HEK293 (cell line): ENCODE data around the gene BPIFA2.
A peak's percentile ranks its signal among the peaks of the same experiment; 100 is the strongest.

Experiments
- CTCF ChIA-PET: fragments of 350-600 bp; formaldehyde crosslinking; extraction: SDS; loops from one replicate; lab custom pipeline; 2021; ENCODE audit warnings: antibody characterized with exemption; lab: Yijun Ruan, JAX
- POLR2A ChIA-PET: fragments of 300-600 bp; formaldehyde crosslinking; extraction: SDS; loops from one replicate; lab custom pipeline; 2020; ENCODE audit warnings: antibody characterized with exemption, inconsistent platforms; lab: Yijun Ruan, JAX
- H3K27ac ChIP-seq: fragments of 200-500 bp; sonication (Bioruptor generic); 2 replicates; pipeline ENCODE4 v1.5.1; 2014; ENCODE audit warnings: low read depth, low read length, control low read depth, inconsistent platforms; ENCODE audit errors: extremely low read depth
- H3K36me3 ChIP-seq, 2 experiments: fragments of 200-500 bp in 1 of 2; sonication (Bioruptor generic) in 1 of 2; 1 replicate in 1 of 2; 2 replicates in 1 of 2; pipeline ENCODE4 v1.5.1; 2014 to 2017; ENCODE audit warnings: inconsistent platforms in 2 of 2, low read length in 2 of 2; ENCODE audit not compliant: control insufficient read depth in 2 of 2, insufficient read depth in 1 of 2
- H3K4me1 ChIP-seq: fragments of 200-500 bp; sonication (Bioruptor generic); 2 replicates; pipeline ENCODE4 v1.5.1; 2014; ENCODE audit warnings: mild to moderate bottlenecking, low read length, inconsistent platforms; ENCODE audit not compliant: control insufficient read depth, insufficient read depth
- H3K4me3 ChIP-seq: 2 replicates; pipeline ENCODE4 v1.5.1; 2011; ENCODE audit warnings: low read depth, mild to moderate bottlenecking, control low read depth, low read length, moderate library complexity
- H3K9me3 ChIP-seq: fragments of 200-500 bp; sonication (Bioruptor generic); 2 replicates; pipeline ENCODE4 v1.5.1; 2014; ENCODE audit warnings: low read depth, low read length, inconsistent platforms; ENCODE audit not compliant: control insufficient read depth, insufficient read depth
- IKZF3 ChIP-seq: fragments of 450-650 bp; IDR thresholded peaks from 2 replicates; pipeline ENCODE4 v1.5.0; 2018; ENCODE audit warnings: missing biosample characterization, mild to moderate bottlenecking, missing genetic modification characterization, moderate library complexity
- OSR2 ChIP-seq: fragments of 450-650 bp; formaldehyde crosslinking; IDR thresholded peaks from 2 replicates; pipeline ENCODE4 v1.5.1; 2016; ENCODE audit warnings: missing biosample characterization, missing genetic modification characterization
- PRDM1 ChIP-seq: fragments of 450-650 bp; formaldehyde crosslinking; IDR thresholded peaks from 2 replicates; pipeline ENCODE4; 2016; ENCODE audit warnings: missing biosample characterization, missing genetic modification characterization
- ZBTB26 ChIP-seq: fragments of 450-650 bp; formaldehyde crosslinking; optimal IDR thresholded peaks from 2 replicates; pipeline ENCODE3; 2016; ENCODE audit warnings: missing biosample characterization, mild to moderate bottlenecking, missing genetic modification characterization
- ZBTB44 ChIP-seq: fragments of 450-650 bp; IDR thresholded peaks from 2 replicates; pipeline ENCODE4 v1.5.1; 2018; ENCODE audit warnings: missing biosample characterization, mild to moderate bottlenecking, missing genetic modification characterization
- ZFHX2 ChIP-seq: fragments of 450-650 bp; formaldehyde crosslinking; conservative IDR thresholded peaks from 2 replicates; pipeline ENCODE4 v1.5.1; 2016; ENCODE audit warnings: missing biosample characterization, missing genetic modification characterization
- ZNF157 ChIP-seq: fragments of 450-650 bp; formaldehyde crosslinking; IDR thresholded peaks from 2 replicates; pipeline ENCODE4 v1.5.1; 2016; ENCODE audit warnings: missing biosample characterization, missing genetic modification characterization
- ZNF2 ChIP-seq: fragments of 450-650 bp; formaldehyde crosslinking; IDR thresholded peaks from 2 replicates; pipeline ENCODE4 v1.5.1; 2016; ENCODE audit warnings: missing biosample characterization, missing genetic modification characterization
- ZNF239 ChIP-seq: fragments of 450-650 bp; formaldehyde crosslinking; IDR thresholded peaks from 2 replicates; pipeline ENCODE4 v1.5.1; 2016; ENCODE audit warnings: missing biosample characterization, missing genetic modification characterization
- ZNF274 ChIP-seq, 2 experiments: fragments of 200-500 bp in 1 of 2; fragments of 450-650 bp in 1 of 2; sonication (Bioruptor generic) in 1 of 2; formaldehyde crosslinking in 1 of 2; IDR thresholded peaks; 2 replicates each; pipeline versions ENCODE4 v1.5.1 to v1.6.1; 2014 to 2016; ENCODE audit warnings: borderline replicate concordance in 1 of 2, inconsistent platforms in 1 of 2, low read length in 1 of 2, missing biosample characterization in 1 of 2, missing genetic modification characterization in 1 of 2
- ZNF280D ChIP-seq: fragments of 450-650 bp; formaldehyde crosslinking; IDR thresholded peaks from 2 replicates; pipeline ENCODE4 v1.5.1; 2016; ENCODE audit warnings: missing biosample characterization, missing genetic modification characterization
- ZNF366 ChIP-seq: fragments of 450-650 bp; formaldehyde crosslinking; conservative IDR thresholded peaks from 2 replicates; pipeline ENCODE4 v1.5.1; 2016; ENCODE audit warnings: missing biosample characterization, missing genetic modification characterization
- ZNF560 ChIP-seq: fragments of 450-650 bp; formaldehyde crosslinking; IDR thresholded peaks from 2 replicates; pipeline ENCODE4 v1.5.1; 2017; ENCODE audit warnings: missing biosample characterization, missing genetic modification characterization, borderline replicate concordance
- ZNF561 ChIP-seq: fragments of 450-650 bp; IDR thresholded peaks from 2 replicates; pipeline ENCODE4 v1.5.1; 2018; ENCODE audit warnings: missing biosample characterization, missing genetic modification characterization, borderline replicate concordance
- ZNF580 ChIP-seq: fragments of 450-650 bp; formaldehyde crosslinking; IDR thresholded peaks from 2 replicates; pipeline ENCODE4 v1.5.1; 2016; ENCODE audit warnings: missing biosample characterization, missing genetic modification characterization
- ZNF596 ChIP-seq: fragments of 450-650 bp; IDR thresholded peaks from 2 replicates; pipeline ENCODE4 v1.5.0; 2018; ENCODE audit warnings: missing biosample characterization, mild to moderate bottlenecking, missing genetic modification characterization, moderate library complexity
- ZNF645 ChIP-seq: fragments of 450-650 bp; formaldehyde crosslinking; IDR thresholded peaks from 2 replicates; pipeline ENCODE4; 2016; ENCODE audit warnings: missing biosample characterization, missing genetic modification characterization
- ZNF658 ChIP-seq: fragments of 450-650 bp; formaldehyde crosslinking; IDR thresholded peaks from 2 replicates; pipeline ENCODE4; 2016; ENCODE audit warnings: missing biosample characterization, missing genetic modification characterization
- ZNF704 ChIP-seq: fragments of 450-650 bp; formaldehyde crosslinking; IDR thresholded peaks from 2 replicates; pipeline ENCODE4 v1.5.1; 2016; ENCODE audit warnings: missing biosample characterization, missing genetic modification characterization
- ZNF707 ChIP-seq: fragments of 450-650 bp; formaldehyde crosslinking; IDR thresholded peaks from 2 replicates; pipeline ENCODE4 v1.5.1; 2016; ENCODE audit warnings: missing biosample characterization, missing genetic modification characterization
- ZNF837 ChIP-seq: fragments of 450-650 bp; formaldehyde crosslinking; IDR thresholded peaks from 2 replicates; pipeline ENCODE4 v1.5.1; 2016; ENCODE audit warnings: missing biosample characterization, missing genetic modification characterization
- ZSCAN23 ChIP-seq: fragments of 450-650 bp; formaldehyde crosslinking; IDR thresholded peaks from 2 replicates; pipeline ENCODE4 v1.5.1; 2016; ENCODE audit warnings: missing biosample characterization, missing genetic modification characterization

Gene BPIFA2

GRCh38 chr20:33131949-33132473 is 35.9 kb upstream of the BPIFA2 start (continued):
- TF ChIP-seq ZSCAN23 (tag by site-specific recombination): no peak
- no peak for TF ChIP-seq ZNF658 (tag by site-specific recombination)
- no peak for TF ChIP-seq ZNF157
- TF ChIP-seq ZNF274 (IDR thresholded peaks at IDR 0.05; ENCODE audit: low read length): no peak
- TF ChIP-seq ZNF274 (tag by site-specific recombination; IDR thresholded peaks at IDR 0.05; ENCODE audit: borderline replicate concordance): no peak
- TF ChIP-seq ZBTB26 (tag by site-specific recombination): no peak

- Histone ChIP-seq H3K36me3 (no peaks in the 10 kb centered on the region), H3K4me3 (no peak overlapping the region), H3K27ac (no peak overlapping the region), H3K9me3 (no peaks in the 10 kb centered on the region), H3K4me1 (no peaks in the 10 kb centered on the region)
- ChIA-PET CTCF (no interaction called here), POLR2A (no interaction called here)
- TF ChIP-seq ZNF837 (tag by site-specific recombination) (no peak), PRDM1 (tag by site-specific recombination) (no peak), ZNF580 (tag by site-specific recombination) (no peak), ZNF707 (tag by site-specific recombination) (no peak), ZNF645 (no peak), IKZF3 (peak; percentile 46), OSR2 (tag by site-specific recombination) (no peak), ZBTB44 (tag by site-specific recombination) (no peak)
These were observed 35.2 kb upstream of the BPIFA2 start for GRCh38 chr20:33132513-33133372.

GRCh38 chr20:33133373-33133941 is 34.5 kb upstream of the BPIFA2 start:
- H3K36me3 ChIP-seq: no peaks in the 10 kb centered on the region
- no peak overlapping the region for H3K27ac ChIP-seq
- H3K9me3 ChIP-seq: no peaks in the 10 kb centered on the region
- H3K4me3 ChIP-seq: no peak overlapping the region
- ChIA-PET POLR2A (no interaction called here), CTCF (no interaction called here)
- H3K4me1 ChIP-seq: no peaks in the 10 kb centered on the region
- TF ChIP-seq ZNF366 (tag by site-specific recombination): no peak
- no peak for TF ChIP-seq ZNF239 (tag by site-specific recombination)
- no peak for TF ChIP-seq ZNF2 (tag by site-specific recombination)
- TF ChIP-seq ZNF704 (tag by site-specific recombination): no peak
- no peak for TF ChIP-seq ZNF561 (tag by site-specific recombination)
- TF ChIP-seq ZFHX2: no peak
- TF ChIP-seq ZNF560 (tag by site-specific recombination): no peak
- TF ChIP-seq ZNF280D (tag by site-specific recombination): no peak
- no peak for TF ChIP-seq ZNF596
